Stimulated activated CD4-positive, alpha-beta T cell treated with anti-CD3 and anti-CD28 coated beads, Interleukin-1b, Interleukin-23, amount 100 ng/mL, for 24 hours (primary cell): ENCODE results near the gene ZSWIM6.

Source experiments
- DNase-seq, 4 experiments: peaks; one replicate each; pipeline ENCODE4 v3.0.0-alpha.2; 2020; ENCODE audit warnings: low read depth in 4 of 4, low spot score in 1 of 4

ZSWIM6 gene

GRCh38 chr5:61331407-61332357 is at the start of gene ZSWIM6:
Gene ZSWIM6 (plus strand): TSS chr5:61332258. CDS start chr5:61332273, 15 bp downstream.
- DNase-seq = peak; percentile 89 to 96 (median 94)

GRCh38 chr5:61283471-61283870 is 48.6 kb upstream of the ZSWIM6 start:
- DNase-seq = no peak

- DNase-seq = no peak
Observed at GRCh38 chr5:61285531-61285930, 46.5 kb upstream of the ZSWIM6 start.

GRCh38 chr5:61286446-61287132 is 45.5 kb upstream of the ZSWIM6 start:
- no peak for DNase-seq

- DNase-seq = no peak
Observed at GRCh38 chr5:61287474-61287873, 44.6 kb upstream of the ZSWIM6 start.

GRCh38 chr5:61289241-61289640 is 42.8 kb upstream of the ZSWIM6 start:
- DNase-seq = no peak

- DNase-seq = no peak
Observed at GRCh38 chr5:61289669-61290306, 42.3 kb upstream of the ZSWIM6 start.

- DNase-seq = no peak
Observed at GRCh38 chr5:61290791-61291210, 41.3 kb upstream of the ZSWIM6 start.

- DNase-seq = no peak
Observed at GRCh38 chr5:61292062-61292657, 39.9 kb upstream of the ZSWIM6 start.

- no peak for DNase-seq
Observed at GRCh38 chr5:61293071-61293470, 39.0 kb upstream of the ZSWIM6 start.

GRCh38 chr5:61293873-61294272 is 38.2 kb upstream of the ZSWIM6 start:
- DNase-seq = no peak

GRCh38 chr5:61295365-61295764 is 36.7 kb upstream of the ZSWIM6 start:
- no peak for DNase-seq

- DNase-seq = no peak
Observed at GRCh38 chr5:61298066-61298465, 34.0 kb upstream of the ZSWIM6 start.

- no peak for DNase-seq
Observed at GRCh38 chr5:61298580-61298979, 33.5 kb upstream of the ZSWIM6 start.

- no peak for DNase-seq
Observed at GRCh38 chr5:61299261-61299681, 32.8 kb upstream of the ZSWIM6 start.

- DNase-seq = no peak
Observed at GRCh38 chr5:61301341-61302199, 30.5 kb upstream of the ZSWIM6 start.

GRCh38 chr5:61302200-61302563 is 29.9 kb upstream of the ZSWIM6 start:
- DNase-seq = no peak

GRCh38 chr5:61303346-61303745 is 28.7 kb upstream of the ZSWIM6 start:
- no peak for DNase-seq

- DNase-seq = no peak
Observed at GRCh38 chr5:61304590-61305381, 27.3 kb upstream of the ZSWIM6 start.
